NCI-H1436 treated with DMSO at 0.1 percent for 48 hours (cell line): ENCODE data around the gene PTGFRN.

Source experiments
- DNase-seq: peaks from one replicate; lab custom pipeline; 2025; lab: John Stamatoyannopoulos, UW

Gene PTGFRN

GRCh38 chr1:116944613-116945012 is 34.9 kb downstream of the PTGFRN start:
- DNase-seq = no peak

GRCh38 chr1:116945421-116945820 is 35.7 kb downstream of the PTGFRN start:
- no peak for DNase-seq

GRCh38 chr1:116945996-116946395 is 36.3 kb downstream of the PTGFRN start:
- DNase-seq = no peak

GRCh38 chr1:116947092-116947860 is 37.6 kb downstream of the PTGFRN start:
- no peak for DNase-seq

GRCh38 chr1:116948046-116948445 is 38.3 kb downstream of the PTGFRN start:
- DNase-seq = no peak

- no peak for DNase-seq
Observed at GRCh38 chr1:116948642-116949041, 38.9 kb downstream of the PTGFRN start.

- no peak for DNase-seq
Observed at GRCh38 chr1:116949213-116949985, 39.7 kb downstream of the PTGFRN start.

- DNase-seq = no peak
Observed at GRCh38 chr1:116950517-116951199, 40.9 kb downstream of the PTGFRN start.

- DNase-seq = no peak
Observed at GRCh38 chr1:116951200-116951935, 41.7 kb downstream of the PTGFRN start.

- DNase-seq = no peak
Observed at GRCh38 chr1:116952738-116953275, 43.1 kb downstream of the PTGFRN start.

GRCh38 chr1:116954440-116954839 is 44.7 kb downstream of the PTGFRN start:
- DNase-seq = no peak

- no peak for DNase-seq
Observed at GRCh38 chr1:116956378-116956777, 46.7 kb downstream of the PTGFRN start.

GRCh38 chr1:116957646-116958045 is 47.9 kb downstream of the PTGFRN start:
- DNase-seq = no peak

- no peak for DNase-seq
Observed at GRCh38 chr1:116958110-116958509, 48.4 kb downstream of the PTGFRN start.

- DNase-seq = no peak
Observed at GRCh38 chr1:116958977-116959376, 49.3 kb downstream of the PTGFRN start.

GRCh38 chr1:116961606-116962005 is 51.9 kb downstream of the PTGFRN start:
- no peak for DNase-seq

- no peak for DNase-seq
Observed at GRCh38 chr1:116962987-116963639, 53.4 kb downstream of the PTGFRN start.

GRCh38 chr1:116966791-116967190 is 57.1 kb downstream of the PTGFRN start:
- DNase-seq = no peak

GRCh38 chr1:116968724-116969123 is 59.0 kb downstream of the PTGFRN start:
- DNase-seq = no peak

GRCh38 chr1:116971258-116971860 is 61.6 kb downstream of the PTGFRN start:
- DNase-seq = no peak
